HFFc6 (cell line): ENCODE measurements around the gene GNPTG. TPM values are rescaled to one million over a fixed set of nuclear protein-coding genes. Genes with fewer than 3 reads are reported as not detected.

Experiments
- DNase-seq: peaks from one replicate; pipeline ENCODE4 v3.0.0-alpha.2; 2018
- H3K27ac Mint-ChIP-seq: 2 replicates; pipeline ENCODE4 v1.8.0; 2020; ENCODE audit warnings: mild to moderate bottlenecking, mixed read lengths
- H3K27me3 Mint-ChIP-seq: 2 replicates; pipeline ENCODE4 v1.8.0; 2021; ENCODE audit warnings: mild to moderate bottlenecking, moderate library complexity, mixed read lengths; ENCODE audit not compliant: insufficient read depth
- H3K36me3 Mint-ChIP-seq: 2 replicates; pipeline ENCODE4 v1.8.0; 2021; ENCODE audit warnings: low read depth, mixed read lengths
- H3K4me1 Mint-ChIP-seq: 2 replicates; pipeline ENCODE4 v1.8.0; 2020; ENCODE audit warnings: low read depth, mixed read lengths
- H3K4me3 Mint-ChIP-seq: 2 replicates; pipeline ENCODE4 v1.8.0; 2020; ENCODE audit warnings: mild to moderate bottlenecking, moderate library complexity, mixed read lengths
- H3K9me3 Mint-ChIP-seq: 2 replicates; pipeline ENCODE4 v1.8.0; 2020; ENCODE audit warnings: mild to moderate bottlenecking, mixed read lengths
- CTCF ChIP-seq: fragments of 200-600 bp; sonication (generic); IDR thresholded peaks from 2 replicates; pipeline ENCODE4 v1.5.0; 2021; ENCODE audit warnings: antibody characterized with exemption, mild to moderate bottlenecking
- total RNA-seq, 6 experiments: library from RNA; stranded (reverse); fragmentation: NEBNext Ultra II Directional; extraction: Animal tissue kit (Norgen Biotek cat#: 25700); gene quantifications; 2 replicates in 1 of 6; 3 replicates in 5 of 6; pipeline ENCODE4 v1.2.3, GENCODE V29; 2021

Gene GNPTG
- total RNA-seq, 6 experiments from 2014 or later = 46.8 to 68.1 (median 52.6) TPM

DNA sequence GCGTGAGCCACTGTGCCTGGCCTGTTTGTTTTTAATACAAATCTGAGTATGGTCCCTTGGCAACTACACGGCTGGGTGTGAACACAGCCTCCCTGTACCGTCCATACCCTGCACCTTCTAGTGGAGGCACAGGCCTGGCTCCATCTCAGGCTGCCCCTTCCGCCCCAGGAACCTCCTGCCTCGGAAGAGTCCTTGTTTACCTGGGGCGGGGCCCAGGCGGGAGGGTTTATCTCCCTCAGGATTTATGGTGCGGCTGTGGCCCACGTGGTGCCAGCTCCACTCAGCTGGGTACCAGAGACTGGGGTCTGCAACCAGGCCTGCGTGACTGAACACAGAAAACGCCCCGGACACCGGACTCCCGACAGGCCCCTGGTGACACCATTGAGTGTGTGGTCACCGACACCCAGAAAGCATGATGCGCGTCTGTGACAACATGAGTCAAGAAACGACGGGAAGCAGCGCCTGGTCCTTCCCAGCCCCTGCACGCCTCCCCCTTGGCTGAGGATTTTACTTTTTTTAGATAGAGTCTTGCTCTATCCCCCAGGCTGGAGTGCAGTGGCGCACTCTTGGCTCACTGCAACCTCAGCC lies 43.8 kb downstream of the GNPTG start:
- Mint-ChIP-seq H3K27me3 (no peaks in the 10 kb centered on the region; the same call in 1 of the 2 replicates), H3K4me1 (no peaks in the 10 kb centered on the region), H3K27ac (no peak overlapping the region), H3K36me3 (no peaks in the 10 kb centered on the region), H3K4me3 (no peak overlapping the region), H3K9me3 (no peaks in the 10 kb centered on the region)
- DNase-seq = no peak
- no peak for TF ChIP-seq CTCF

- no peak for TF ChIP-seq CTCF
- Mint-ChIP-seq H3K4me3 (no peak overlapping the region), H3K9me3 (no peaks in the 10 kb centered on the region), H3K27ac (no peak overlapping the region), H3K36me3 (no peaks in the 10 kb centered on the region), H3K4me1 (no peaks in the 10 kb centered on the region), H3K27me3 (no peaks in the 10 kb centered on the region)
- no peak for DNase-seq
Observed at GRCh38 chr16:1397779-1398178, 46.0 kb downstream of the GNPTG start.

DNA sequence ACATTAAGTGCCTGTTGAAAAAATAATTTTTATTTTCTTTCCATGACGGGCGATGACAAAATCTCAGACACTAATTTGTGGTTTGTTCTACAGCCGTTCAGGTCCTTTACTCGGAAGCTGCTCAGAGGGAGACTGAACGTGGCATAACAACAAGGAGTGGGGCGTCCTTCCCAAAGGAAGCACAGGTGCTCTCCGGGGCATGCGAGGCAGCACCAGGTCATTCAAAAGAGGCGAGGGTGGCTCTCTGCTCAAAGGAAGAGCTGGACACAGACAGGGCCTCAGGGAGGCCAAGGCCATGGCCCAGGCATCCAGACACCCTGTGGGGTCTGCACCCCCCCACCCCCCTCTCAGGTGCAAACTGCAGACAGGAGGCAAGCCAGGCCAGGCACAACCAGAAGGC lies 46.6 kb downstream of the GNPTG start:
- no peak for DNase-seq

GRCh38 chr16:1398826-1399581 lies 47.3 kb downstream of the GNPTG start:
- H3K27ac Mint-ChIP-seq = no peak overlapping the region
- no peak overlapping the region for H3K4me3 Mint-ChIP-seq
- no peak for TF ChIP-seq CTCF
- no peaks in the 10 kb centered on the region for H3K9me3 Mint-ChIP-seq
- DNase-seq = no peak
- no peaks in the 10 kb centered on the region for H3K4me1 Mint-ChIP-seq
- no peaks in the 10 kb centered on the region for H3K27me3 Mint-ChIP-seq
- H3K36me3 Mint-ChIP-seq = no peaks in the 10 kb centered on the region

More for the DNA sequence above, 46.6 kb downstream of the GNPTG start:
- Mint-ChIP-seq H3K4me1 (no peaks in the 10 kb centered on the region), H3K36me3 (no peaks in the 10 kb centered on the region), H3K27me3 (no peaks in the 10 kb centered on the region), H3K9me3 (no peaks in the 10 kb centered on the region), H3K27ac (no peak overlapping the region), H3K4me3 (no peak overlapping the region)
- no peak for TF ChIP-seq CTCF

GRCh38 chr16:1401061-1401757 lies 49.5 kb downstream of the GNPTG start:
- Mint-ChIP-seq H3K36me3 (no peaks in the 10 kb centered on the region), H3K9me3 (no peaks in the 10 kb centered on the region), H3K27me3 (no peaks in the 10 kb centered on the region), H3K4me1 (no peaks in the 10 kb centered on the region), H3K27ac (no peak overlapping the region), H3K4me3 (no peak overlapping the region)
- no peak for DNase-seq
- no peak for TF ChIP-seq CTCF
